PC-3 (cell line): ENCODE data around the gene PCDHA7. TPM values are rescaled to one million over a fixed set of nuclear protein-coding genes. Genes with fewer than 3 reads are reported as not detected.

ENCODE experiments used
- ATAC-seq: fragments of 200-7000 bp; cut with Tn5 transposase; 2 replicates; pipeline ENCODE4 v1.9.1; 2020; ENCODE audit warnings: mild to moderate bottlenecking, moderate library complexity
- BruUV-seq: library from RNA; stranded (reverse); fragments of 400-500 nt; replicated peaks from 2 replicates; lab custom pipeline; 2021; lab: Mats Ljungman, UMichigan
- CTCF ChIA-PET: fragments of 300-600 bp; sonication (Branson Sonifier 250); formaldehyde crosslinking; loops from one replicate; lab custom pipeline; 2022; ENCODE audit warnings: antibody characterized with exemption; lab: Charles Lee
- POLR2A ChIA-PET: fragments of 300-600 bp; sonication (Branson Sonifier 250); formaldehyde crosslinking; loops from one replicate; lab custom pipeline; 2022; ENCODE audit warnings: antibody characterized with exemption; ENCODE audit not compliant: unreplicated experiment; lab: Charles Lee
- DNase-seq: peaks from one replicate; pipeline ENCODE4 v3.0.0-alpha.2; 2015
- H2AFZ ChIP-seq: fragments of 300-600 bp; sonication (generic); 2 replicates; pipeline ENCODE4 v1.6.0; 2016; ENCODE audit warnings: antibody characterized with exemption, low read length
- H3F3A ChIP-seq: fragments of 300-600 bp; sonication (generic); one replicate; pipeline ENCODE4 v1.6.0; 2017; ENCODE audit warnings: antibody characterized with exemption, low read length, control low read depth, mild to moderate bottlenecking; ENCODE audit not compliant: unreplicated experiment
- H3K27ac ChIP-seq: fragments of 300-600 bp; sonication (generic); 2 replicates; pipeline ENCODE4 v1.5.1; 2016; ENCODE audit warnings: mild to moderate bottlenecking, low read length
- H3K27me3 ChIP-seq: fragments of 300-600 bp; sonication (generic); 2 replicates; pipeline ENCODE4 v1.6.1; 2016; ENCODE audit warnings: low read length, mixed read lengths
- H3K36me3 ChIP-seq: fragments of 300-600 bp; sonication (generic); 2 replicates; pipeline ENCODE4 v1.6.1; 2016; ENCODE audit warnings: low read depth, mixed run types, low read length, mixed read lengths
- H3K4me1 ChIP-seq: fragments of 300-600 bp; sonication (generic); 2 replicates; pipeline ENCODE4 v1.5.1; 2016; ENCODE audit warnings: low read length; ENCODE audit not compliant: insufficient read depth
- H3K4me2 ChIP-seq: fragments of 300-600 bp; sonication (generic); 2 replicates; pipeline ENCODE4 v1.6.0; 2016; ENCODE audit warnings: low read length
- H3K4me3 ChIP-seq: fragments of 300-600 bp; sonication (generic); 2 replicates; pipeline ENCODE4 v1.5.1; 2016; ENCODE audit warnings: mild to moderate bottlenecking, low read length, mixed read lengths
- H3K79me2 ChIP-seq: fragments of 300-600 bp; sonication (generic); 2 replicates; pipeline ENCODE4 v1.6.1; 2017; ENCODE audit warnings: low read length, mixed read lengths
- H3K9ac ChIP-seq: fragments of 300-600 bp; sonication (generic); 2 replicates; pipeline ENCODE4 v1.6.0; 2016; ENCODE audit warnings: mild to moderate bottlenecking, low read length
- H3K9me2 ChIP-seq: fragments of 300-600 bp; sonication (generic); replicated peaks from 2 replicates; pipeline ENCODE4 v1.6.1; 2016; ENCODE audit warnings: mixed run types, low read length, mixed read lengths
- H3K9me3 ChIP-seq: fragments of 300-600 bp; sonication (generic); 2 replicates; pipeline ENCODE4 v1.6.1; 2016; ENCODE audit warnings: low read length, mixed read lengths
- H4K20me1 ChIP-seq: fragments of 300-600 bp; sonication (generic); 2 replicates; pipeline ENCODE4 v1.6.1; 2016; ENCODE audit warnings: low read length, mixed read lengths
- CTCF ChIP-seq: fragments of 300-600 bp; sonication (generic); conservative IDR thresholded peaks from 2 replicates; pipeline ENCODE4 v1.5.1; 2017; ENCODE audit warnings: antibody characterized with exemption, low read depth, mild to moderate bottlenecking, low read length
- EZH2 ChIP-seq: fragments of 300-600 bp; sonication (generic); IDR thresholded peaks from one replicate; pipeline ENCODE4 v1.6.1; 2017; ENCODE audit warnings: antibody characterized with exemption, mild to moderate bottlenecking, low read length; ENCODE audit not compliant: unreplicated experiment
- EZH2phosphoT487 ChIP-seq: fragments of 300-600 bp; sonication (generic); IDR thresholded peaks from 2 replicates; pipeline ENCODE4 v1.6.1; 2018; ENCODE audit warnings: mild to moderate bottlenecking, antibody characterized with exemption, low read length, borderline replicate concordance
- intact Hi-C: fragments of 100-400 bp; cut with micrococcal nuclease; formaldehyde crosslinking; loops from 2 replicates; pipeline ENCODE4 v1.9.0; 2023
- total RNA-seq: library from RNA; depleted of rRNA; stranded (reverse); fragments of >200 nt; gene quantifications from 2 replicates; pipeline ENCODE4 v1.2.3, GENCODE V29; 2014

Gene PCDHA7
- total RNA-seq, 1 experiment from 2014 or later = 0.26 TPM

- ATAC-seq (peak; percentile 78), DNase-seq (peak; percentile 80)
- Histone ChIP-seq H3K9ac (peak within 1 kb of the TSS; percentile 48), H3K4me3 (peak within 1 kb of the TSS; percentile 73), H3K4me2 (peak within 1 kb of the TSS; percentile 80), H3K27me3 (no peaks in the 10 kb centered on the region), H3K9me2 (no peaks in the 10 kb centered on the region), H3K27ac (peak within 1 kb of the TSS; percentile 33; the same call in 1 of the 2 replicates), H2AFZ (peak within 1 kb of the TSS; percentile 93), H3K9me3 (no peaks in the 10 kb centered on the region), H3F3A (no peaks in the 10 kb centered on the region), H3K4me1 (peaks cover 8% of the 10 kb centered on the region; the same call in 1 of the 2 replicates), H3K36me3 (no peaks in the 10 kb centered on the region), H3K79me2 (no peaks in the 10 kb centered on the region), H4K20me1 (no peaks in the 10 kb centered on the region)
- ChIA-PET POLR2A (no interaction called here), CTCF (interaction anchor here (1.1 to 1.7 kb wide), 2 partner anchors 44 to 158 kb away, joined by 3 to 7 read pairs; partner anchors contain the start of gene PCDHAC1)
- TF ChIP-seq CTCF (peak; percentile 76), EZH2phosphoT487 (no peak)
- BruUV-seq = TSS peak; percentile 51
- intact Hi-C loops = loop anchor here (1.0 to 2.0 kb wide), 3 partner anchors 41 to 158 kb away; partner anchors contain the start of genes PCDHA8 and PCDHAC1
These were observed 48.0 kb downstream of the PCDHA7 start, which contains the start of gene PCDHA13 for GRCh38 chr5:140881889-140882590. PCDHA13 (plus strand) TSS chr5:140882124; CDS start chr5:140882269, 145 bp downstream.

- Histone ChIP-seq H3K27me3 (no peaks in the 10 kb centered on the region), H3K4me3 (peak overlapping the region; percentile 73), H3K27ac (0 out of 2 replicates have a peak overlapping the region, but pooled peaks have one; percentile 33), H3K9ac (peak overlapping the region; percentile 48), H3K4me1 (peaks cover 8% of the 10 kb centered on the region; the same call in 1 of the 2 replicates), H3K9me2 (no peaks in the 10 kb centered on the region), H4K20me1 (no peaks in the 10 kb centered on the region), H2AFZ (peak overlapping the region; percentile 93), H3K79me2 (no peaks in the 10 kb centered on the region), H3F3A (no peaks in the 10 kb centered on the region), H3K9me3 (no peaks in the 10 kb centered on the region), H3K36me3 (no peaks in the 10 kb centered on the region), H3K4me2 (peak overlapping the region; percentile 80)
- ChIA-PET CTCF (interaction anchor here (1.1 to 1.7 kb wide), 2 partner anchors 44 to 158 kb away, joined by 3 to 7 read pairs; partner anchors contain the start of gene PCDHAC1), POLR2A (no interaction called here)
- no peak for TF ChIP-seq EZH2phosphoT487
- TF ChIP-seq CTCF = peak; percentile 59
- no TSS peak for BruUV-seq
- intact Hi-C loops = loop anchor here (1.0 to 2.0 kb wide), 3 partner anchors 42 to 158 kb away; partner anchors contain the start of genes PCDHA8 and PCDHAC1
- ATAC-seq (peak; percentile 74), DNase-seq (peak; percentile 81)
These were observed 48.5 kb downstream of the PCDHA7 start for GRCh38 chr5:140882591-140882899.

DNA sequence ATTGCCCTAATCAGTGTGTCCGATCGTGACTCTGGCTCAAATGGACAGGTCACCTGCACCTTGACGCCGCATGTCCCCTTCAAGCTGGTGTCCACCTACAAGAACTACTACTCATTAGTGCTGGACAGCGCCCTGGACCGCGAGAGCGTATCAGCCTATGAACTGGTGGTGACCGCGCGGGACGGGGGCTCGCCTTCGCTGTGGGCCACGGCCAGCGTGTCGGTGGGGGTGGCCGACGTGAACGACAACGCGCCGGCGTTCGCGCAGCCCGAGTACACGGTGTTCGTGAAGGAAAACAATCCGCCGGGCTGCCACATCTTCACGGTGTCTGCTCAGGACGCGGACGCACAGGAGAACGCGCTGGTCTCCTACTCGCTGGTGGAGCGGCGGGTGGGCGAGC lies 49.3 kb downstream of the PCDHA7 start:
- no peak overlapping the region for H2AFZ ChIP-seq
- no peak overlapping the region for H3K27ac ChIP-seq
- CTCF ChIA-PET = interaction anchor here (1.1 to 1.7 kb wide), 2 partner anchors 43 to 157 kb away, joined by 3 to 7 read pairs; partner anchors contain the start of gene PCDHAC1
- POLR2A ChIA-PET = no interaction called here
- no peaks in the 10 kb centered on the region for H3K9me3 ChIP-seq
- no peaks in the 10 kb centered on the region for H3F3A ChIP-seq
- H3K9ac ChIP-seq = no peak overlapping the region
- H3K4me2 ChIP-seq = no peak overlapping the region
- intact Hi-C loops = loop anchor here (2.0 kb wide), 1 partner anchor 43 kb away; the partner anchor contains the start of gene PCDHA8
- TF ChIP-seq EZH2 = no peak
- TF ChIP-seq EZH2phosphoT487 = no peak
- no peak for TF ChIP-seq CTCF
- no peak overlapping the region for H3K4me3 ChIP-seq
- BruUV-seq = no TSS peak
- no peak for ATAC-seq
- no peaks in the 10 kb centered on the region for H3K36me3 ChIP-seq
- no peak for DNase-seq
- no peaks in the 10 kb centered on the region for H3K27me3 ChIP-seq
- H4K20me1 ChIP-seq = no peaks in the 10 kb centered on the region
- H3K4me1 ChIP-seq = peaks cover 8% of the 10 kb centered on the region; the same call in 1 of the 2 replicates
- H3K79me2 ChIP-seq = no peaks in the 10 kb centered on the region
- H3K9me2 ChIP-seq = no peaks in the 10 kb centered on the region
